ENCODE results near the gene COL18A1.

COL18A1 gene

GRCh38 chr21:45414396-45415187, 9.6 kb downstream of the COL18A1 start:
- no peak for DNase-seq (ENCODE audit: low spot score)

- DNase-seq (ENCODE audit: low spot score) = no peak
These were observed 10.4 kb downstream of the COL18A1 start for GRCh38 chr21:45415188-45415942.

GRCh38 chr21:45415943-45416611, 11.1 kb downstream of the COL18A1 start:
- DNase-seq (ENCODE audit: low spot score) = no peak

- DNase-seq (ENCODE audit: low spot score) = no peak
These were observed 11.7 kb downstream of the COL18A1 start for GRCh38 chr21:45416620-45417019.

- no peak for DNase-seq (ENCODE audit: low spot score)
These were observed 12.4 kb downstream of the COL18A1 start for GRCh38 chr21:45417256-45417950.

- no peak for DNase-seq (ENCODE audit: low spot score)
These were observed 13.0 kb downstream of the COL18A1 start for GRCh38 chr21:45417951-45418300.

GRCh38 chr21:45418301-45419071, 13.5 kb downstream of the COL18A1 start:
- no peak for DNase-seq (ENCODE audit: low spot score)

GRCh38 chr21:45419162-45419561, 14.2 kb downstream of the COL18A1 start:
- no peak for DNase-seq (ENCODE audit: low spot score)

- DNase-seq (ENCODE audit: low spot score) = no peak
These were observed 15.4 kb downstream of the COL18A1 start for GRCh38 chr21:45420061-45421041.

GRCh38 chr21:45421071-45421845, 16.3 kb downstream of the COL18A1 start:
- DNase-seq (ENCODE audit: low spot score) = no peak

- DNase-seq (ENCODE audit: low spot score) = no peak
These were observed 17.1 kb downstream of the COL18A1 start for GRCh38 chr21:45421846-45422775.

- DNase-seq (ENCODE audit: low spot score) = no peak
These were observed 18.4 kb downstream of the COL18A1 start for GRCh38 chr21:45423201-45423955.

- no peak for DNase-seq (ENCODE audit: low spot score)
These were observed 19.2 kb downstream of the COL18A1 start for GRCh38 chr21:45423968-45424853.

GRCh38 chr21:45424854-45425795, 20.2 kb downstream of the COL18A1 start:
- DNase-seq (ENCODE audit: low spot score) = no peak
